ENCODE data around the gene GMNN.

DNA sequence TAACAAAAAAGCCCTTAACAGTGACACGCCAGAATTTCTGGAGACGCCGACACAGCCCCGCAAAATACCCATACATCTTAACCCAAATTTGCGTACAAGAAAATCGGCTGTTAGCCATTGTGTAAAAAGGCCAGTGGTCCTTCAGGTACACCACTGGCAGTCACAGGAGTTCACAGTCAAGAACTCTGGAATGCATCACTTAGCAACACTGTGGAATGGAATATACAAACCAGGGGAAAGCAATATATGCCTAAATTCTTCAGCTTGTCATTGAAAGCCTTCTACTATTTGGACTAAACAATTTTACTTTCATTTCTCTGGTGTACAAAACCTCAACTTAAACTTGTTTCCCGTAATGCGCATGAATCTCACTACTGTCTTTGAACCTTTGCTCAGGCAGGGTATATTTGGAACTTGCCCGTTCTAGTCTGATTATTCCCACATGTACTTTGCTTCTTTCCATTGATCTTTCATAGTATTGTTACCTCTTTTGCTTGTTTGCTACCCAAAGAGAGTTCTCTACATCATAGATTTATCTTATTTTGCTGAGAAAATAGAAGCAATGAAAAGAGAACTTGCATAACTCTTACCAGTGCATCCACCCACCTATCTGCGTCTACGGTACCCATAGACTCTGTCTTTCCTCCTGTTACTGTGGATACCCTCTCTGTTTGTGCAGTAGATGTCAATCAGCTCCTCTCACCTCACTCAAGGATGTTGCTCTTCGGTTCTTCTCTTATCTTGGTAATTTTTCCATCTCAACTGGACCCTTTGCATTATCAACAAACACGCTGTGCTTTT, 24.2 kb downstream of the GMNN start, which contains the start of gene ARMH2:
- TF ChIP-seq, protein P1, sequence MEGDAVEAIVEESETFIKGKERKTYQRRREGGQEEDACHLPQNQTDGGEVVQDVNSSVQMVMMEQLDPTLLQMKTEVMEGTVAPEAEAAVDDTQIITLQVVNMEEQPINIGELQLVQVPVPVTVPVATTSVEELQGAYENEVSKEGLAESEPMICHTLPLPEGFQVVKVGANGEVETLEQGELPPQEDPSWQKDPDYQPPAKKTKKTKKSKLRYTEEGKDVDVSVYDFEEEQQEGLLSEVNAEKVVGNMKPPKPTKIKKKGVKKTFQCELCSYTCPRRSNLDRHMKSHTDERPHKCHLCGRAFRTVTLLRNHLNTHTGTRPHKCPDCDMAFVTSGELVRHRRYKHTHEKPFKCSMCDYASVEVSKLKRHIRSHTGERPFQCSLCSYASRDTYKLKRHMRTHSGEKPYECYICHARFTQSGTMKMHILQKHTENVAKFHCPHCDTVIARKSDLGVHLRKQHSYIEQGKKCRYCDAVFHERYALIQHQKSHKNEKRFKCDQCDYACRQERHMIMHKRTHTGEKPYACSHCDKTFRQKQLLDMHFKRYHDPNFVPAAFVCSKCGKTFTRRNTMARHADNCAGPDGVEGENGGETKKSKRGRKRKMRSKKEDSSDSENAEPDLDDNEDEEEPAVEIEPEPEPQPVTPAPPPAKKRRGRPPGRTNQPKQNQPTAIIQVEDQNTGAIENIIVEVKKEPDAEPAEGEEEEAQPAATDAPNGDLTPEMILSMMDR (IDR thresholded peaks at IDR 0.05), result no peak
- no peak for TF ChIP-seq POLR2A (IDR thresholded peaks at IDR 0.05)

All from thyroid gland (tissue), 4 donors.